ENCODE results near the gene TMEM59L. TPM values are rescaled to one million over a fixed set of nuclear protein-coding genes. Genes with fewer than 3 reads are reported as not detected.
A peak's percentile ranks its signal among the peaks of the same experiment; 100 is the strongest.

TMEM59L gene
- total RNA-seq, 1 donor from 2014 or later: 0.79 TPM

- no peaks in the 10 kb centered on the region for H3K36me3 ChIP-seq (ENCODE audit: control insufficient read depth, insufficient read depth, low read length)
- FAIRE-seq (no peak), DNase-seq (ENCODE audit: low read depth) (no peak)
- H3K4me3 ChIP-seq (ENCODE audit: low read depth, low read length): no peak overlapping the region
- no peak for TF ChIP-seq CTCF (IDR thresholded peaks at IDR 0.05; ENCODE audit: insufficient read depth, low read length, severe bottlenecking)
- H3K27me3 ChIP-seq (ENCODE audit: control insufficient read depth, insufficient read depth, low read length): no peaks in the 10 kb centered on the region
Measured at GRCh38 chr19:18593367-18594095, 19.1 kb upstream of the TMEM59L start.

GRCh38 chr19:18594096-18594823, 18.4 kb upstream of the TMEM59L start:
- FAIRE-seq (no peak), DNase-seq (ENCODE audit: low read depth) (peak; percentile 32)
- peak overlapping the region; percentile 25 for H3K4me3 ChIP-seq (ENCODE audit: low read depth, low read length)
- H3K36me3 ChIP-seq (ENCODE audit: control insufficient read depth, insufficient read depth, low read length): no peaks in the 10 kb centered on the region
- peak; percentile 62 for TF ChIP-seq CTCF (IDR thresholded peaks at IDR 0.05; ENCODE audit: insufficient read depth, low read length, severe bottlenecking)
- H3K27me3 ChIP-seq (ENCODE audit: control insufficient read depth, insufficient read depth, low read length): no peaks in the 10 kb centered on the region

- DNase-seq (ENCODE audit: low read depth): no peak
- no peaks in the 10 kb centered on the region for H3K27me3 ChIP-seq (ENCODE audit: control insufficient read depth, insufficient read depth, low read length)
Measured at GRCh38 chr19:18594824-18595373, 17.8 kb upstream of the TMEM59L start.

GRCh38 chr19:18595475-18595874, 17.2 kb upstream of the TMEM59L start:
- no peak for DNase-seq (ENCODE audit: low read depth)
- FAIRE-seq: no peak
- Histone ChIP-seq H3K36me3 (ENCODE audit: control insufficient read depth, insufficient read depth, low read length) (no peaks in the 10 kb centered on the region), H3K4me3 (ENCODE audit: low read depth, low read length) (no peak overlapping the region), H3K27me3 (ENCODE audit: control insufficient read depth, insufficient read depth, low read length) (no peaks in the 10 kb centered on the region)
- TF ChIP-seq CTCF (IDR thresholded peaks at IDR 0.05; ENCODE audit: insufficient read depth, low read length, severe bottlenecking): no peak

More at GRCh38 chr19:18594824-18595373, 17.8 kb upstream of the TMEM59L start:
- no peak for TF ChIP-seq CTCF (IDR thresholded peaks at IDR 0.05; ENCODE audit: insufficient read depth, low read length, severe bottlenecking)
- Histone ChIP-seq H3K4me3 (ENCODE audit: low read depth, low read length) (no peak overlapping the region), H3K36me3 (ENCODE audit: control insufficient read depth, insufficient read depth, low read length) (no peaks in the 10 kb centered on the region)
- FAIRE-seq: no peak

GRCh38 chr19:18596752-18597157, 15.9 kb upstream of the TMEM59L start:
- Histone ChIP-seq H3K36me3 (ENCODE audit: control insufficient read depth, insufficient read depth, low read length) (no peaks in the 10 kb centered on the region), H3K27me3 (ENCODE audit: control insufficient read depth, insufficient read depth, low read length) (no peaks in the 10 kb centered on the region), H3K4me3 (ENCODE audit: low read depth, low read length) (no peak overlapping the region)
- no peak for TF ChIP-seq CTCF (IDR thresholded peaks at IDR 0.05; ENCODE audit: insufficient read depth, low read length, severe bottlenecking)
- FAIRE-seq (no peak), DNase-seq (ENCODE audit: low read depth) (no peak)
